GM18498 (cell line): ENCODE measurements around the gene C5orf15.
A peak's percentile ranks its signal among the peaks of the same experiment; 100 is the strongest.
"Not testable (repeated sequence)": the region's sequence is repeated elsewhere in the genome, so short reads cannot be mapped to it uniquely, and the experiment has no call there.

ENCODE experiments used
- ATAC-seq: cut with Tn5 transposase; IDR thresholded peaks from one replicate; pipeline ENCODE4 v1.9.1; 2021; ENCODE audit warnings: mild to moderate bottlenecking, moderate library complexity; ENCODE audit not compliant: unreplicated experiment

The C5orf15 gene

DNA sequence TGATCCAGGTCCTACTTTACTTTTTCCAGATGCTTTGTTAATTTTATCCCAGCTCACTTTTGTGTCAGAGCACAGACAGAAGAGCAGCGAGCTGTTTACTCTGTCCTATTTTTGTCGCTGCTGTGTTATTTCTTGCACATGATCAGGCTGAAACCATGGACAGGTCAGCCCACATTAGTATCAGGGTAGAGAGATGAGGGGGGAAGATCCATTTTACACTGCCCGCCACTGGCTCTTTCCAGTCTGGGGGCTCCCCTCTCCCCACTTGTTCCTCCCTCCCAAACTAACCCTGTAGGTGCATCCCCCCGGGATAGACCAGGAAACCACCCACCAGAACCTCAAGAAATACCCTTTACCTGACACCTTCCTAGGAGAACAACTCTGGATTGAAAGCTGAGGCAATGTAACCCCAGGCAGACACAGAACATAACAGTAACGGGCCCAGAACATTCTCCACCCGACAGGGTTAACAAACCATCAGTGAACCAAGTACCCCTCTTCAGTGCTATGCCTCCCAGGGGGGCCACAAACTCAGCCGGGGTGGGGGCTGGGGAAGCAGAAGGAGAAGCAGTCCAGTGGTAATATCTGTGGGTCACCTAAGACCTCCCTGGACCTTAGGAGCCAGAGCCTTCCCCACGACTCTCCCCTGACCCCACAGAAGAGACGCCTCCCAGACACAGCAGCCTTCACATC is 26.0 kb upstream of the C5orf15 start:
- no peak for ATAC-seq

DNA sequence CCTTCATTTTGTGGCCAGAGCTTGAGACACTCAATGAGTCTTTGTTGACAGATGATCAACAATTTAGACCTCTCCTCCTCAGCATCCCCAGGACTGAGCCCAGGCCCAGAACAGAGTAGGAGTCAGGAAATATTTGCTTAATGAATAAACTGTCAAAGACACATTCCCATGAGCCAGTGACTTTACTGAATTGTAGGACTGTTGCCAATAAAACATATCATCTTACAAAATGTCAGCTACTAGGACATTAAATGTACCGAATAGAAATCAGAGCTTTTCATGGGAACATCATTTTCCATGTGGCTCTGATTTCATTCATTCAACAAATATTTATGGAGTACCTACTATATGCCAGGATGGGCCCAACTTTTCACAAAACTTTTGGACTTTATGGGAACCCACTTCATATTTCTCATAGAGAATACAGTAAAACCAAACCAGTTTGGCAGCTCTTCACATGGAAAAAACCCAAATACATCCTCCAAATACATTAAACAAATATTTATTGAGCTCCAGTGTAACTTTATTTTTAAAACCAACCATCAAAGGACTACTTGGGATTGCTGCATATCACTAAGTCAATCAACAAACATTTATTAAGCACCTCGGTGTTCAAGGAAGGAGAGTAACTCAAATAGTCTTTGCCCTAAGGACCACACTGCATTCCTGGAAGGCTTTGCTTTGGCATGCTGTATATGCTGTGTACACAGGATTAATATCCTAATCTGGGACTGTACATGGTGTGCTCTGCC is 24.9 kb upstream of the C5orf15 start:
- ATAC-seq: no peak

DNA sequence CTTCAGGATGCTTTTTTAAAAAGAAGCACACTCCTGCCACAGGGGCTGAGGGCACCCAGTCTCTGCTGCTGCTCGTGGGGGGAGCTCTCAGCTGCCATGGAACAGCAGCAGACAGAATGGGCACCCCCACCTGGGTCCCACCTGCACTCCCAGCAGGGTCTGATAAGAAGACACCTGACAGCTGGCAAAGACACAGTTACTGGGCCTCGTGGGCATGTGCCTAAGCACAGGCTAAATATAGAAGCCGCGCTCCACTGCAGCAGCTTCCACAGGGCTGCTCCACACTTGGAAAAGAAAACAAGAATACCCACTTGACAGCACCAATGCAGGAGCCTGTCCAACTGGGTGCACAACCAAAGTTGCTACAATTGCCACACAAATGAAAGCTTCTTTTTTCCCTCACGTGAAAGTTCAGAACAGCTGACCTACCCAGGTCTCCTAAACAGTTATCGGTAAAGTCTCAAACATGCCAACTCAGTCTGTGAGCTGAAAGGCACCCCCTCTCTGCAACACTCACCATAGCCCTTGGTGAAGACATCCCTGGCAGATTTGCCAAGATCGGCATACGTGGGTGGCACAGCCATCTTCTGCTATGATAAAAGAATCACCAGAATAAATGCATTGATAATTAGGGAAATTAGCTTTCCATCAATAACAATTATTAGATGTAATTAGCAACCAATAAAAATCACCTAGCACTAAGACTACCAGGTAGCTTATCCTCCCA is 24.2 kb upstream of the C5orf15 start:
- ATAC-seq: no peak

DNA sequence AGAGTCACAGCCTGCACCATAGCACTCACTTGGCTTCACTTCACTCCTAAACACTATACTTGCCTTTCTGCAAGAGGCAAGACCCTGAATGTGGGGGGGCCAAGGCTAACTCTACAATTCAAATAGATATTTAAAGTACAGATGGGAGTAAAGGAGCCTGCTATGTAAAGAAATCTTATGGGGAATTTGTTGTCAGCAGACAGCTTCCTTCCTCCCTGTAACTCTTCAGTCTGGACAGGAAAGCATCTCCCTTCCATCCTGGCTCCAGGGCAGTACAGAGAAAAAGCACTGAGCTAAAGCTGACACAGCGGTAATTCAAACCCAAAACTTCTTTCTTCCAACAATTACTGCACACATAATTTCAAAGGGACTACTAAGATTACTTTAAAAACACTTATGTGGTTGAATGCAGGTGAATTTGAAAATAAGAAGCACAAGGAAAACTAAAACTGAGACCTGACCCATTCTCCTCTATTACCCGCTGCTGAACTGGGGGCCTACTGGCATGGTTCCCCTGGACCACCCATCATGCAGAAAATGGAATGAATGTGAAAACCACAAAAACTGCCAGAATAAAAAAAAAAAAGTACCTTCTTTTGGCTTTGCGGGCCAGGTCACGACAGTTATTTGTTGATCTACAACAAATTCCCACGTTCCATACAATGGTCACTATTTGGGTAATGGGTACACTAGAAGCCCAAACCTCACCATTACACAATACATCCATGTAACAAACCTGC is 22.9 kb upstream of the C5orf15 start:
- ATAC-seq: no peak

DNA sequence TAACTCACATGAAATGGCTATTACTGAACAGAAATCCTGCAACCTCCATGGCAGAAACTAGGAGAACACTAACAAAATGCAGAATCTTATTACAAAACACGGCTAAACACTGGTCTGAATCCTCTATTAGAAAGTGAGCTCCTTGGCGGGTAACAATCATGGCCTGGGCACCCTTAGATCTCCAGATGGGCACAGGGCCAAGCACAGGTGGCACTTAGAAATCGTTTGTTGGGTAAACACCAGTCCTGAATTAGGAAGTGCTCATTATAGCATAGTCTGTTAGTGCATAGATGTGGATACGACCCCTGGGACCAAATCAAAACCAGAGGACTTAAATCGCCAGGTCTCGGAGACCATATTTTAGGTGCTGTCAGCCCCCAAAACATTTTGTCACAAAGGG is 22.0 kb upstream of the C5orf15 start:
- ATAC-seq: no peak

DNA sequence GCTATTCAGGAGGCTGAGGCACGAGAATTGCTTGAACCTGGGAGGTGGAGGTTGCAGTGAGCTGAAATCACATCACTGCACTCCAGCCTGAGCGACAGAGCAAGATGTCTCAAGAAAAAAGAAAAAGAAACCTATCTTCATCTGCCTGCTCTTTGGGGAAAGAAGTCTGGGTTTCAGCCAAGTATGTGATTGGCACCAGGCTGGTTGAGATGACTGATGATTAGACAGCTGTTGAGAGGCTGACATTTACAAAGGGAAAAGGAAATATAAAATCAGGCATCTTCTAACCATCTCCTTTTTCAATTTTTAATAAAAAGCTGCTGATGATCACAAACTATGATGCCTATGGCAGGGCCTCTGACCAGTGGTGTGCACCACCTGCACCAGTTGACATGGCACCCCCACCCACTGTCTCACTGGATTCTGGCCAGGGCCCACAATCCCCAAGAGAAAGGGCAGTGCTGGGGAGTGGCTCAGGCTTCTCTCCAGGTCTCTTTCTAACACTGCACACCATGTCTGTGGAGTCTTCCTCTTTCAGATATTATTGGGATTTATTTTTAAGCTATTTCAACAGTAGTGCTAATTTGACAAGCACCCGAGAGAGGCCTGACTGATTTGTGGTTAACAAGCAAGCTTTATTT is 17.2 kb upstream of the C5orf15 start:
- ATAC-seq: no peak

DNA sequence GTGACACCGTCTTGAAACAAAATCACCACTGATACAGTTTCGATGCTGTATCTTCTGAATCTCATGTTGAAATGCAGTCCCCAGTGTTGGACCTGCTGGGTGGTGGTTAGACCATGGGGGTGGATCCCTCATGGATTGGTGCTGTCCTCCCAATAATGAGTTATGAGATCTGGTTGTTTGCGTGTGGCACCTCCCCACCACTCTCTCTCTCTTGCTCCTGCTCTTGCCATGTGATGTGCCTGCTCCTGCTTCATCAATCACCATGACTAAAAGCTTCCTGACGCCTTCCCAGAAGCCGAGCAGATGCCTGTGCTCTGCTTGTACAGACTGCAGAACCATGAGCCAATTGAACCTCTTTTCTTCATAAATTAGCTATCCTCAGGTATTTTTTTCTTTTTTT is 15.2 kb upstream of the C5orf15 start:
- no peak for ATAC-seq

DNA sequence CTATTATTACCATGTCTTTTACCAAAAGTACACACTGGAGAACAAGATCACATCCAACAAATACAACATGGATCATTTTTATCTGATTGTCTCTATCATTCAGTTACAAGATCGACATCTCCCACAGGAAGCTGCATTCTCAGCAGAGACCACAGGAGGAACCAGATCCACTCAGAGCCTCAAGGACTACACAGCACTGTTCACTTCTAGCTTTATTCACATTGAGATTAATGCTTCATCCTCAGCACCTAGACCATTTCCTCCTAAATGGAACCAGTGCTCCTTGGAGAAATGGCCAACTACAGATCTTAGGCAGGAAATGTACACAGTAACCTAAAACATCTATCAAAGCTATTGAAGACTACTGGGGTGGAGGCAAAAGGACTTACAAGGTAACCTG is 13.3 kb upstream of the C5orf15 start:
- no peak for ATAC-seq

DNA sequence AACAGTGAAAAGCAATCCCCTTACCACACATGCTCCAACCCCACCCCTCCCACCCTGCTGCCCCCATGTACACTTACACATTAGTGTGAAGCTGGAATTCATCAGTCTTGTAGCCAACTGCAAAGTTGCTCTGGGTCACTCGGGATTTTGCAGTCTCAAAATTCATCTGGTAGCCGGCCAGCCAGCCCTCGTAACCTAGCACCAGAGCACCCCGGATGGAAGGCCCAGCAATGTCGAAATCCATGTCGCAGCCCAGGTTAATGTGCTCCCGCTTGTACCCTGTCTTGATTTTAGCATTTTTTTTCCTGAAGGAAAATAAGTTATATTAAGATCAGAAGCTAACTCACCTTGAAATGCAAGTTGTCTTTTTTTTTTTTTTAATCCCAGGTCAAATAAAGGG is 12.2 kb upstream of the C5orf15 start:
- no peak for ATAC-seq

DNA sequence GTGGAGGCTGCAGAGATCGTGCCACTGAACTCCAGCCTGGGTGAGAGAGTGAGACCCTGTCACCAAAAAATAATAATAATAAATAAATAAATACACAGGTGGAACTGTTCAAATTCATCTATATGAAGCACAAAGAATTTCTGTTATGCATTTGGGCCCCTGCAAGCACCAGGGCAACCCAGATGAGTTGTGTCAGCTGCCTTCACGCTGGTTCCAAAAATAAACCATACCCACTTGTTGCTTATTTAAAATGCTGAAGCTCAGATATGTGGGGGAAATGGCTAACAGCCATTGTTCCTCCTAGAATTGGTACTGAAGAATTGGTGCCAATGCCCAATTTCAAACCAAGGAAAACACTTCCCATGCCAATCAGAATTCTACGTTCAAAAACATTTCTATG is 10.5 kb upstream of the C5orf15 start:
- no peak for ATAC-seq

DNA sequence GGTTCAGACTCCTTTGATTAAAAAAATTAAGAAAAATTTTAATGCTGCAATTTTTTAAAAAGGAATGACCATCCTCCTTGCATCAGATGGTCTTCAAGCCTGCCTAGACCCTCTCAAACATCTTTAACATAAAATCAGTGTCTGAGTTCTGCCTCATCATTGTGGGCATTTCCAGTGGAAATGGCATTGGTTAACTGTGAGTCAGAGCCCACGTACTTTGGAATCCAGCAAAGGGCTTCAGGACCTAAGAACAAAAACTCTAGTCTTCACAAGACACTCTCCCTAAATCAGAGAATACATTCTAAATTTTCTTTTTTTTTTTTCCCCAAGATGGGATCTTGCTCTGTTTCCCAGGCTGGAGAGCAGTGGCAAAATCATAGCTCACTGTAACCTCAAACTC is 9.4 kb upstream of the C5orf15 start:
- ATAC-seq: no peak

DNA sequence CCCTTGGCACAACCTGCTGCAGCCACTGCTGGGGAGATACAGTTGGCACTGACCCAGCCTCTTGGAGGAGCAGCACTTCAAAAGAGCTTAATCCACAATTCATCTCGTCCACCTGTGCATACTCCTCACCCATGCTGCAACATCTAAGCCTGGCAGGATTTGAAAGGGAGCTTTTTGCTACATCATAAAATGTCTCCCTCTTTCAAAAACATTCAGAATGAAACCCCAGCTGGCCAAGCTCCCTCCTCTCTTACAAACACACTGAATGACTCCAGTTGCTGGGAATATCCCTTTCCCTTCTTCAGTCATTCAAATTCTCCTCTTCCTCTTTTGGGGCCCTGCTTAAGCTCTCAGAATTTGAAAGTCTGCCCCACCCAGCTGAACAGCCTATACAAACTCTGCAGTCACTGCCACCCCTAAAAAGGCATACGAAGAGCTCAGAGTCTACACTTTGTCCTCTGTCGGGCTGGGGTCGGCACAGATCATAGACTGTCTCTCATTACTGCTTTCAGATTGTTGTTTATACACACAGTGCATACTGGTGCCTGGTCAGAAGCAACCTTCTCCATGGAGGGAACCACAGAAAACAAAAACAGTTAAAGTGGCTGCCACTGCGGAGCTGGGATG is 8.8 kb upstream of the C5orf15 start:
- ATAC-seq: no peak

DNA sequence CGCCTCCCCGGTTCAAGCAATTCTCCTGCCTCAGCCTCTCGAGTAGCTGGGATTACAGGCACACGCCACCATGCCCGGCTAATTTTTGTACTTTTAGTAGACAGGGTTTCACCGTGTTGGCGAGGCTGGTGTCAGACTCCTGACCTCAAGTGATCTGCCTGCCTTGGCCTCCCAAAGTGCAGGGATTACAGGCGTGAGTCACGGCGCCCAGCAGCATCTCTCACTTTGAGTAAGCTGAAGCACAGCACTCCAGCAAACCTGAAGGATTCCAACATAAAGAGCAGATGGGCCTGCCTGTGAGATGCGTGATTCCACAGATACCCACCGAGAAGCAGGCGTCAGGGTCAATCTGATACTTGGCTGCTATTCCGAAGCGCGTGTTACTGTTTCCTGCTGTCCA is 7.1 kb upstream of the C5orf15 start:
- ATAC-seq: not testable (repeated sequence)

DNA sequence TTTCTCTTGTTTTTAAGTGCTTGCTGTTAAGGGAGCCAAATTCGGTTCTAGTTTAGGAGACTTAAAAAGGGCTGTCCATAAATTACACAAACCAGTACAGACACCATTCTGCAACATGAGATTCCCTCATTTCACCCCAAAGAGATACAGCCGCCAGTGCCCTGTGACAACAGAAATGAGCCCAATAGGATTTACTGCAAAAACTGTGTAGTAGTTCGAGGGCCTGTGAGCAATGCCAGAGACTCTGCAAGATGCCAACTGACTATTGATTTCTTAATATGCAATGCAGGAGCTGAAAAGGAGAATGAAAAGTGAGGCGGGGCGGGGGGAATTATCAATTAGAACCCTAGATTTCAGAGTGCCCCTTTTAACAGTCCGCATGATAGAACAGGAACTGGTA is 5.7 kb upstream of the C5orf15 start:
- no peak for ATAC-seq

DNA sequence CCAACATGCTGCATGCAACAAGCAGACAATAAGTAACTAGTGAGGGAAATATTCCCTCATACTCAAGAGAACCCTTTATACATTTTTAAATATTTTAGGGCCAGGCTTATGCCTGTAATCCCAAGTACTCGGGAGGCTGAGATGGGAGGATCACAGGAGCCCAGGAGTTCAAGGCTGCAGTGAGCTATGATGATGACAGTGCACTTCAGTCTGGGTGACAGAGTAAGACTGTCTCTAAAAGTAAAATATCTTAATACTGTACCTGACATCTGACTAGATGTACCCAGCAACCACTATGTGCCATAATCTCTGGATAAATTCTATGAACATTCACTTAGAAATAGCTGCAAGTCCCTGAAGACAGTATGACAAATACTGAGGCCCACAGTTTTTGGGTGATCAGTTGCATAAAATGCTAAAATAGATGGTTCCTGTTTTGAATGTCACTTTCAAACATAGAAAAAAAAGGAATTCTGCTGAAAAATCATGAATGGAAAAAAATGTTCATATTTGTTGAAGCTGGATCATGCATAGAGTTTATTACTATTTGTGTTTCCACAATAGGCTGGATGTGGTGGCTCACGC is 2.0 kb upstream of the C5orf15 start:
- ATAC-seq: no peak

DNA sequence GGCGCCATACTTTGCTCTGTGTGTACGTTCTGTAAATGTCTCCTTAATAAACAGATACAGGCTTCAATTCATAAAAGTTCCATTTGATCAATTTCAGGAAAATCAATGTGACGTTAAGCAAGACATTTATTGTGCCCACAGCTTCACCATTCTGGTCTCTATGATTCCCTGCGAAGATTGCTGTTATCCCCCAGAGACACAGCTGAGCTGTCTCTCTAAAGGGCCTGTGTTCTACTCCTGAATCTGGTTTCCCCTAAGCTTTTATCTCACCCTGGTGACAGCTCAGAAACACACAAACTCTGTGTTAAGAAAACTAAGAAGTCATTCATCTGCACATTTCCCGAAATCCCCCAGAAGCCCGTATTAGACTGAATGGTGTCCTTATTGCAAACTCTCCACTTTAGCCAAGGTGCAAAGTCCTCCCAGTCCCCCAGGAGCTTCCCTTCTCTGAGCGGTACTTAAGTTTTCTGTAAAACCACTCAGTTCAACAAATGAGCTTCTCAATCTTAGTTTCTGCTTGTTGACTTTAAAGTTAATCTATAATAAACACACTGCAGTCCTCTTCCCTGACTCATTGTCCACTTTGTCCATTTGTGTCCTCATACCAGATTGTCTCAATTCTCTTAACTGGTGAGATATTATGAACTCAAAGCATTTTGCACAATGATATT is 1.4 kb upstream of the C5orf15 start:
- ATAC-seq: no peak

DNA sequence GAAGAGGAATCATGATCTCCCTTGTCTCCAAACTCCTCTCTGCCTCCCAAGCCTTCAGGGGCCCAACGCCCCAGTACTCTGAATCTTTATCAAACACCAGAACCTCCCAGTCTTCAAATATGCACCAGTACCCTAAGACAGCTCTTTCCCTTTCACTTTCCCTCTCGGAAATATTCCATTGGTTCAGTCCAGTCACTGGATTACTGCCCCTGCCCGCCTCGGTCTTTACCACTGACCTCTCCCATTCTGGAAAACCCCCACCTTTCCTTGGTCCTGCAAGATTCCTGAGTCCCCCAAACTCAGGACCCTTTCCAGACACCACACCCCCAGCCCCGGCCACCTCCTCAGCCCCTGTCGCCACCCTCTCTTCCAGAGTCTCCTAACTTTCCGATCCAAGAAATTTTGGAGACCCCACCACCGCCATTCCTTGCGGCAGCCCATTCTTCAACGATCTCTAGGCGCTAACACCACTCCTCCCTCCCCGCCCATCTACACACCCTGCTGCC is 674 bp downstream of the C5orf15 start:
- peak; percentile 10 for ATAC-seq

DNA sequence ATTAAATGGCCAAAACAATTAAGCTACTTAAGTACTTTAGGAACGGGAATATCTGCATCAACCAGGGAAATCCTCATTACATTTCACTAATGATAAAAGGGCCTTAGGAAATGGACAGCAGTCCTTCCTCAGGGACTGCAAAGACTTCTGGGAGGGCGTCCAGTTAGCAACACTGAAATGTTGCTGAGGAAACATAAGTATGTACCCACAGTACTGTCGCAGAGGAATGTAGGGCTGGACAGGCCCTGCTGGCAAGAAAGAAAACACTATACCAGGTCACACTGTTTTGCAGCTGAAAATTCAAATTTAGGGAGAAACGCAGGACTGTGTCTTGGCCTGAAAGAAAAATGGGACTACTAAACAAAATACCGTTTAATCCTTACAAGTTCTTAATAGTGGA is 1.3 kb downstream of the C5orf15 start:
- ATAC-seq: no peak

DNA sequence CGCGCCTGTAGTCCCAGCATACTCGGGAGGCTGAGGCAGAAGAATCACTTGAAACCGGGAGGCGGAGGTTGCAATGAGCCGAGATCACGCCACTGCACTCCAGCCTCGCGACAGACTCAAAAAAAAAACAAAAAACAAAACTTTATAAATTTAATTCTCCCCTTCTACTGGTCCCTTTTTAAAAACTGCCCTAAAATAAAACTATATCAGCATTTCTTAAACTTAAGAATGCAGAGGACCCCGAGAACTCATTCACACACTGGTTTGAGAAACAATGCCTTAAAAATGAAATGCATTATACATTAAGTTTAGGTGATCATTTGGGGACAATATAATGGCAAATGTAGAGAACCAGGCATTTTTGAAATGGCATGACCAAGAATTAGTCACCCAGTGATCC is 2.3 kb downstream of the C5orf15 start:
- ATAC-seq: no peak
